Measurements from ENCODE around the gene CALR3. TPM values are rescaled to one million over a fixed set of nuclear protein-coding genes. Genes with fewer than 3 reads are reported as not detected.

Gene CALR3
- total and polyA plus RNA-seq, 2 of the 13 experiments (the other 11 are each of a cell fraction or from before 2014, with no cell fraction given): not detected

GRCh38 chr19:16482745-16483144 lies 13.2 kb downstream of the CALR3 start:
- no peak for DNase-seq (ENCODE audit: low spot score)
- CTCF ChIA-PET (ENCODE audit: low intra/inter-chr PET ratio, low total read pairs): no interaction called here

More at GRCh38 chr19:16482745-16483144, 13.2 kb downstream of the CALR3 start:
- H3K27me3 ChIP-seq (ENCODE audit: control insufficient read depth in 1 of 2, insufficient read depth in 2 of 2, low read length in 2 of 2): no peaks in the 10 kb centered on the region
- H3K4me1 ChIP-seq (ENCODE audit: insufficient read depth, low read length): peaks cover 42% of the 10 kb centered on the region
- no peaks in the 10 kb centered on the region for H4K20me1 ChIP-seq (ENCODE audit: insufficient read depth, low read length)
- BruUV-seq (replicated peaks): no TSS peak
- ATAC-seq (no peak), FAIRE-seq (no peak)
- H3K36me3 ChIP-seq (replicated peaks in 1 of 2; ENCODE audit: control insufficient read depth in 1 of 2, insufficient read depth in 2 of 2, low read length in 2 of 2): no peaks in the 10 kb centered on the region
- H3K79me2 ChIP-seq (ENCODE audit: insufficient read depth, low read length): no peaks in the 10 kb centered on the region
- TF ChIP-seq ARID5B (CRISPR knock-in tag; IDR thresholded peaks at IDR 0.05): no peak
- TF ChIP-seq ZNF652 (CRISPR knock-in tag; IDR thresholded peaks at IDR 0.05; ENCODE audit: borderline replicate concordance, low read depth): no peak
- TF ChIP-seq ZNF770 (CRISPR knock-in tag; IDR thresholded peaks at IDR 0.05): peak; percentile 89
- 0 out of 2 replicates have a peak, but pooled peaks have one; percentile 10 for TF ChIP-seq CEBPG (CRISPR knock-in tag; IDR thresholded peaks at IDR 0.05)
- TF ChIP-seq CEBPB (IDR thresholded peaks at IDR 0.05; ENCODE audit: borderline replicate concordance, low read depth, low read length): peak; percentile 47; the same call in 1 of the 2 replicates
- H3K9me3 ChIP-seq (ENCODE audit: low read length): no peaks in the 10 kb centered on the region
- intact Hi-C loops (cut with micrococcal nuclease; ENCODE audit: unreplicated experiment) (no loop called here), in situ Hi-C loops (cut with HindIII; ENCODE audit: extremely low pct_ligation_motif_present, low pct_unique_long_range_greater_than_20kb) (no loop called here)
- no peak overlapping the region for H3K4me3 ChIP-seq (replicated peaks in 1 of 3; ENCODE audit: insufficient read depth in 1 of 3, low read depth in 2 of 3, low read length in 3 of 3)
- no peak overlapping the region for H3K9ac ChIP-seq (ENCODE audit: insufficient read depth, low read depth, low read length)
- no peak overlapping the region for H3K4me2 ChIP-seq (ENCODE audit: low read depth, low read length)
- no peak overlapping the region for H3K27ac ChIP-seq (ENCODE audit: extremely low read length, insufficient read depth, low read length)
- WGBS (ENCODE audit: low lambda C conversion rate): 84% methylated on average over 7 of the region's 7 CpGs
- POLR2A ChIA-PET: no interaction called here
- no peak overlapping the region for H2AFZ ChIP-seq (ENCODE audit: low read length)
